ENCODE measurements around the gene TRAK2.
"Not testable (repeated sequence)": the region's sequence is repeated elsewhere in the genome, so short reads cannot be mapped to it uniquely, and the experiment has no call there.

GRCh38 chr2:201439336-201439922, 11.8 kb downstream of the TRAK2 start:
- TF ChIP-seq POLR2A (IDR thresholded peaks at IDR 0.05; ENCODE audit: low read length); GATA1 (IDR thresholded peaks at IDR 0.05; ENCODE audit: low read depth, low read length): not testable (repeated sequence)

Data from erythroblast (primary cell).